ENCODE results near the gene LARGE2. TPM values are rescaled to one million over a fixed set of nuclear protein-coding genes. Genes with fewer than 3 reads are reported as not detected.

Gene LARGE2
- total RNA-seq, 2 experiments from 2014 or later: 2.7 to 3.5 TPM

- no peaks in the 10 kb centered on the region for H3K9me3 ChIP-seq (ENCODE audit: control insufficient read depth in 1 of 2, insufficient read depth in 1 of 2, low read length in 2 of 2)
- peak in 7 of 14 experiments; percentile 30 to 74 (median 49) for DNase-seq
- Mint-ChIP-seq H3K9me3 (no peaks in the 10 kb centered on the region), H3K27ac (peak overlapping the region; percentile 82), H3K4me3 (peak overlapping the region; percentile 64), H3K27me3 (no peaks in the 10 kb centered on the region), H3K4me1 (ENCODE audit: low read depth) (peaks cover 25% of the 10 kb centered on the region), H3K36me3 (ENCODE audit: low read depth) (peaks cover 34% of the 10 kb centered on the region)
- intact Hi-C loops (cut with DNase I, micrococcal nuclease): no loop called here
- no peaks in the 10 kb centered on the region for H3K27me3 ChIP-seq (ENCODE audit: control insufficient read depth in 1 of 2, insufficient read depth in 2 of 2, low read length in 2 of 2)
- peak; percentile 80 for ATAC-seq (ENCODE audit: poor library complexity)
- H3K36me3 ChIP-seq (ENCODE audit: insufficient read depth, low read length): peaks cover 29% of the 10 kb centered on the region
- no peak for TF ChIP-seq CTCF (IDR thresholded peaks at IDR 0.05)
- ChIA-PET POLR2A (interaction anchor here (0.6 to 2.6 kb wide), 2 partner anchors 12 to 52 kb away, joined by 3 to 22 read pairs; partner anchors contain the start of gene PEX16), CTCF (no interaction called here)
- H3K4me1 ChIP-seq (ENCODE audit: insufficient read depth, low read length): peaks cover 46% of the 10 kb centered on the region
- H3K4me3 ChIP-seq (ENCODE audit: low read length): peak overlapping the region; percentile 7
- peak overlapping the region; percentile 26 to 68 for H3K27ac ChIP-seq (ENCODE audit: low read depth in 1 of 2, low read length in 2 of 2)
These were observed 7.8 kb downstream of the LARGE2 start for GRCh38 chr11:45930031-45930794.

- H3K4me1 ChIP-seq (ENCODE audit: insufficient read depth, low read length): peaks cover 46% of the 10 kb centered on the region
- H3K9me3 Mint-ChIP-seq: no peaks in the 10 kb centered on the region
- peak overlapping the region in 1 of 2 donors; percentile 68 for H3K27ac ChIP-seq (ENCODE audit: low read depth in 1 of 2, low read length in 2 of 2)
- no peak overlapping the region for H3K4me3 ChIP-seq (ENCODE audit: low read length)
- CTCF ChIA-PET: no interaction called here
- no peak for TF ChIP-seq CTCF (IDR thresholded peaks at IDR 0.05)
- no peaks in the 10 kb centered on the region for H3K27me3 Mint-ChIP-seq
- DNase-seq: no peak
- H3K27ac Mint-ChIP-seq: peak overlapping the region; percentile 82
- H3K4me1 Mint-ChIP-seq (ENCODE audit: low read depth): peaks cover 25% of the 10 kb centered on the region
- H3K9me3 ChIP-seq (ENCODE audit: control insufficient read depth in 1 of 2, insufficient read depth in 1 of 2, low read length in 2 of 2): no peaks in the 10 kb centered on the region
- no peak for ATAC-seq (ENCODE audit: poor library complexity)
- no peaks in the 10 kb centered on the region for H3K27me3 ChIP-seq (ENCODE audit: control insufficient read depth in 1 of 2, insufficient read depth in 2 of 2, low read length in 2 of 2)
- no peak overlapping the region for H3K4me3 Mint-ChIP-seq
- peaks cover 37% of the 10 kb centered on the region for H3K36me3 ChIP-seq (ENCODE audit: insufficient read depth, low read length)
- POLR2A ChIA-PET: interaction anchor here (2.6 kb wide), 1 partner anchor 13 kb away, joined by 22 read pairs; the partner anchor contains the start of gene PEX16
- H3K36me3 Mint-ChIP-seq (ENCODE audit: low read depth): peaks cover 43% of the 10 kb centered on the region
- intact Hi-C loops (cut with DNase I, micrococcal nuclease): no loop called here
These were observed 8.6 kb downstream of the LARGE2 start for GRCh38 chr11:45930951-45931570.

DNA sequence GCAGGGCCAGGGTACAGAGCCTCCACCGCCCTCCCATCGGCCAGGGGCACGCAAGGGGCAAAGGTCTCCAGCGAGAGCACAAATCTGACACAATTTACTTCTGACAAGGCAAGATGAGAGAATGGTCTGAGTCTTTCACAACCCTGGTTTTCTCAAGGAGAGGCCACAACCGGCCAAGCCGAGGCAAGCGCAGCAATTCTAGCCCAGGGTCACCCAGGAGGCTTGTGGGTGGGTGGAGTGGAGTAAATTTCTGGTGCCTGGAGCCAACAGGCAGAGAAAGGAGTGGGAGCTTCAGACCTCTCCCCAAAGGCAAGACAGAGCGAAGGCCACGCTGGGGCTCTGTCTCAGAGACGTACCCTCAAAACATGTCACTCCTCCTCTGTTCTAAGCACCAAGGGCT lies 9.3 kb downstream of the LARGE2 start:
- POLR2A ChIA-PET: interaction anchor here (1.5 kb wide), 1 partner anchor 14 kb away, joined by 3 read pairs; the partner anchor contains the start of gene PEX16
- DNase-seq (no peak), ATAC-seq (ENCODE audit: poor library complexity) (no peak)
- Mint-ChIP-seq H3K4me3 (no peak overlapping the region), H3K27me3 (no peaks in the 10 kb centered on the region), H3K27ac (peak overlapping the region; percentile 82), H3K9me3 (no peaks in the 10 kb centered on the region), H3K4me1 (ENCODE audit: low read depth) (peaks cover 25% of the 10 kb centered on the region), H3K36me3 (ENCODE audit: low read depth) (peaks cover 50% of the 10 kb centered on the region)
- intact Hi-C loops (cut with DNase I, micrococcal nuclease): no loop called here
- CTCF ChIA-PET: no interaction called here
- Histone ChIP-seq H3K4me3 (ENCODE audit: low read length) (no peak overlapping the region), H3K36me3 (ENCODE audit: insufficient read depth, low read length) (peaks cover 44% of the 10 kb centered on the region), H3K4me1 (ENCODE audit: insufficient read depth, low read length) (peaks cover 46% of the 10 kb centered on the region), H3K27me3 (ENCODE audit: control insufficient read depth in 1 of 2, insufficient read depth in 2 of 2, low read length in 2 of 2) (no peaks in the 10 kb centered on the region), H3K27ac (ENCODE audit: low read depth in 1 of 2, low read length in 2 of 2) (peak overlapping the region in 1 of 2 donors; percentile 68), H3K9me3 (ENCODE audit: control insufficient read depth in 1 of 2, insufficient read depth in 1 of 2, low read length in 2 of 2) (no peaks in the 10 kb centered on the region)
- no peak for TF ChIP-seq CTCF (IDR thresholded peaks at IDR 0.05)

Data from CD4-positive, alpha-beta T cell (primary cell).